K562 (cell line): Measurements from ENCODE around the gene ELF2. TPM values are rescaled to one million over a fixed set of nuclear protein-coding genes. Genes with fewer than 3 reads are reported as not detected.

Experiments
- GABPB1 ChIP-seq: sonication (generic); formaldehyde crosslinking; IDR thresholded peaks from 2 replicates; pipeline ENCODE4 v1.8.0; 2022; ENCODE audit warnings: mild to moderate bottlenecking, missing genetic modification reagents
- HDAC2 ChIP-seq: fragments of 450-650 bp; IDR thresholded peaks from 2 replicates; pipeline ENCODE4 v1.6.1; 2016; ENCODE audit warnings: mild to moderate bottlenecking
- HMG20A ChIP-seq: fragments of 450-650 bp; formaldehyde crosslinking; conservative IDR thresholded peaks from 2 replicates; pipeline ENCODE4 v1.4.0; 2020; ENCODE audit warnings: mild to moderate bottlenecking, mixed read lengths
- HNRNPLL ChIP-seq: fragments of 200-400 bp; formaldehyde crosslinking; IDR thresholded peaks from 2 replicates; pipeline ENCODE4 v1.6.1; 2017; ENCODE audit warnings: low read length, low read depth, mild to moderate bottlenecking; ENCODE audit not compliant: poor library complexity, severe bottlenecking
- MAFK ChIP-seq: IDR thresholded peaks from 2 replicates; pipeline ENCODE4 v1.6.1; 2011; ENCODE audit warnings: low read length, improper control_type of control experiment
- MEF2A ChIP-seq: IDR thresholded peaks from 2 replicates; pipeline ENCODE4 v1.6.1; 2011; ENCODE audit warnings: low read depth, mild to moderate bottlenecking, low read length, moderate library complexity; ENCODE audit not compliant: control insufficient read depth
- MEIS2 ChIP-seq: fragments of 450-650 bp; IDR thresholded peaks from 2 replicates; pipeline ENCODE4 v1.6.1; 2014; ENCODE audit warnings: mild to moderate bottlenecking; ENCODE audit not compliant: partially characterized antibody
- NR2C2 ChIP-seq, 2 experiments: fragments of 200-800 bp in 1 of 2; sonication (Bioruptor generic) in 1 of 2; sonication (generic) in 1 of 2; formaldehyde crosslinking in 1 of 2; IDR thresholded peaks; 2 replicates each; pipeline versions ENCODE4 v1.6.1 to v1.8.0; 2016 to 2022; ENCODE audit warnings: mild to moderate bottlenecking in 1 of 2, missing compliant biosample characterization in 1 of 2, missing genetic modification characterization in 1 of 2, missing genetic modification reagents in 1 of 2
- POLR2B ChIP-seq: fragments of 450-650 bp; IDR thresholded peaks from 2 replicates; pipeline ENCODE4 v1.6.1; 2018; ENCODE audit warnings: low read depth; ENCODE audit not compliant: partially characterized antibody
- POLR2H ChIP-seq: IDR thresholded peaks from 2 replicates; pipeline ENCODE4 v1.6.1; 2016; ENCODE audit warnings: missing genetic modification characterization, low read depth, mild to moderate bottlenecking, control low read depth, missing compliant biosample characterization, moderate library complexity
- TRIM28 ChIP-seq: fragments of 450-650 bp; IDR thresholded peaks from 2 replicates; pipeline ENCODE4 v1.6.1; 2017
- ZFX ChIP-seq: sonication (generic); formaldehyde crosslinking; IDR thresholded peaks from 2 replicates; pipeline ENCODE4 v1.8.0; 2022; ENCODE audit warnings: mild to moderate bottlenecking, missing genetic modification reagents, moderate library complexity
- ZNF717 ChIP-seq: fragments of 250-450 bp; sonication (Bioruptor Pico); IDR thresholded peaks from 2 replicates; pipeline ENCODE4 v1.5.0; 2021
- ZZZ3 ChIP-seq: fragments of 450-650 bp; IDR thresholded peaks from 2 replicates; pipeline ENCODE4 v1.6.1; 2016; ENCODE audit warnings: antibody characterized with exemption, mild to moderate bottlenecking, moderate library complexity
- polyA plus RNA-seq, 8 experiments: library from polyadenylated mRNA; depleted of rRNA in 4 of 8; stranded (reverse) in 5 of 8; unstranded in 3 of 8; fragments of >200 nt; fragmentation: Nextera tagmentation in 2 of 8; fragmentation: Illumina TruSeq in 1 of 8; extraction: Ambion mirVana in 2 of 8; extraction: Trizol in 1 of 8; gene quantifications; 2 replicates each; pipeline versions ENCODE4 v1.2.1 to v1.2.3, GENCODE V29; 2011 to 2014; ENCODE audit warnings: inconsistent platforms in 1 of 8, missing spikeins in 1 of 8
- total RNA-seq, 7 experiments: library from RNA; depleted of rRNA in 6 of 7; stranded (reverse); fragments of >200 nt in 6 of 7; fragmentation: Illumina TruSeq in 2 of 7; extraction: Trizol in 2 of 7; gene quantifications; 2 replicates each; pipeline versions ENCODE4 v1.2.1 to v1.2.3, GENCODE V29; 2011 to 2021; ENCODE audit warnings: low replicate concordance in 1 of 7
- TF ChIP-seq, protein P1 (sequence below), 2 experiments: fragments of 250-450 bp in 1 of 2; fragments of 450-650 bp in 1 of 2; sonication (Bioruptor Pico) in 1 of 2; IDR thresholded peaks; 2 replicates each; pipeline versions ENCODE4 v1.6.1 to v1.8.0; 2016 to 2021; ENCODE audit warnings: mild to moderate bottlenecking in 2 of 2, moderate library complexity in 2 of 2, missing compliant biosample characterization in 1 of 2, missing genetic modification characterization in 1 of 2
- TF ChIP-seq, protein P2 (sequence below): fragments of 200-800 bp; sonication (Bioruptor generic); IDR thresholded peaks from 2 replicates; pipeline ENCODE4 v1.6.1; 2017; ENCODE audit warnings: missing genetic modification characterization, missing compliant biosample characterization
- TF ChIP-seq, protein P3 (sequence below): fragments of 450-650 bp; IDR thresholded peaks from 2 replicates; pipeline ENCODE4 v1.6.1; 2017; ENCODE audit warnings: antibody characterized with exemption, mild to moderate bottlenecking
- TF ChIP-seq, protein P4 (sequence below): sonication (generic); formaldehyde crosslinking; IDR thresholded peaks from 2 replicates; pipeline ENCODE4 v1.8.1; 2023; ENCODE audit warnings: mild to moderate bottlenecking, missing genetic modification reagents
- TF ChIP-seq, protein P5 (sequence below): fragments of 250-450 bp; sonication (Bioruptor Pico); IDR thresholded peaks from 2 replicates; pipeline ENCODE4 v1.5.0; 2021

The ELF2 gene
- total and polyA plus RNA-seq, 9 of the 15 experiments (the other 6 are each of a cell fraction or from before 2014, with no cell fraction given), result 9.4 to 58.7 (median 41.6) TPM

DNA sequence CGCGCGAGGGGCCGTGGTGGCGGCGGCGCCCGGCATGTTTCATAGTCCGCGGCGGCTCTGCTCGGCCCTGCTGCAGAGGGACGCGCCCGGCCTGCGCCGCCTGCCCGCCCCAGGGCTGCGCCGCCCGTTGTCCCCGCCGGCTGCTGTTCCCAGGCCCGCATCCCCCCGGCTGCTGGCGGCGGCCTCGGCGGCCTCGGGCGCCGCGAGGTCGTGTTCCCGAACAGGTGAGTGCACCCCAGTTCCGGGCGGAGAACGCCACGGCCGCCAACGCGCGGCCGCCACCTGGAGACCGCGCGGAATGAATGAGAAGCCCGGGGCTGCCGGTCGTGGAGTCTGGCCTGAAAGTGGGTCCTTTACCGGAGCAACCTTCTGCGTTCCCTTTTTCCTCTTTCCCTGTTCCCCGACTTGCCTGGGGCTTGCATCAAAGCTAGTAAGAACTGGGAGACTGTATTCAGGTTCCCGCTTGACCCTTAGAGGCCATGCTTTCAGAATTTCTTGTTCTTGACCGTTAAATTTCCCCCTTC is 161.0 kb downstream of the ELF2 start (continued):
- TF ChIP-seq, protein P1, sequence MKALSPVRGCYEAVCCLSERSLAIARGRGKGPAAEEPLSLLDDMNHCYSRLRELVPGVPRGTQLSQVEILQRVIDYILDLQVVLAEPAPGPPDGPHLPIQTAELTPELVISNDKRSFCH (CRISPR knock-in tag; IDR thresholded peaks at IDR 0.05), result no peak
- TF ChIP-seq, protein P1 (tag; IDR thresholded peaks at IDR 0.05), result 0 out of 2 replicates have a peak, but pooled peaks have one; percentile 27
- TF ChIP-seq, protein P2, sequence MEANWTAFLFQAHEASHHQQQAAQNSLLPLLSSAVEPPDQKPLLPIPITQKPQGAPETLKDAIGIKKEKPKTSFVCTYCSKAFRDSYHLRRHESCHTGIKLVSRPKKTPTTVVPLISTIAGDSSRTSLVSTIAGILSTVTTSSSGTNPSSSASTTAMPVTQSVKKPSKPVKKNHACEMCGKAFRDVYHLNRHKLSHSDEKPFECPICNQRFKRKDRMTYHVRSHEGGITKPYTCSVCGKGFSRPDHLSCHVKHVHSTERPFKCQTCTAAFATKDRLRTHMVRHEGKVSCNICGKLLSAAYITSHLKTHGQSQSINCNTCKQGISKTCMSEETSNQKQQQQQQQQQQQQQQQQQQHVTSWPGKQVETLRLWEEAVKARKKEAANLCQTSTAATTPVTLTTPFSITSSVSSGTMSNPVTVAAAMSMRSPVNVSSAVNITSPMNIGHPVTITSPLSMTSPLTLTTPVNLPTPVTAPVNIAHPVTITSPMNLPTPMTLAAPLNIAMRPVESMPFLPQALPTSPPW (CRISPR knock-in tag), result peak; percentile 49
- TF ChIP-seq POLR2H (tag), result no peak; the same call in 1 of the 2 replicates
- TF ChIP-seq MEF2A, result no peak
- TF ChIP-seq, protein P3, sequence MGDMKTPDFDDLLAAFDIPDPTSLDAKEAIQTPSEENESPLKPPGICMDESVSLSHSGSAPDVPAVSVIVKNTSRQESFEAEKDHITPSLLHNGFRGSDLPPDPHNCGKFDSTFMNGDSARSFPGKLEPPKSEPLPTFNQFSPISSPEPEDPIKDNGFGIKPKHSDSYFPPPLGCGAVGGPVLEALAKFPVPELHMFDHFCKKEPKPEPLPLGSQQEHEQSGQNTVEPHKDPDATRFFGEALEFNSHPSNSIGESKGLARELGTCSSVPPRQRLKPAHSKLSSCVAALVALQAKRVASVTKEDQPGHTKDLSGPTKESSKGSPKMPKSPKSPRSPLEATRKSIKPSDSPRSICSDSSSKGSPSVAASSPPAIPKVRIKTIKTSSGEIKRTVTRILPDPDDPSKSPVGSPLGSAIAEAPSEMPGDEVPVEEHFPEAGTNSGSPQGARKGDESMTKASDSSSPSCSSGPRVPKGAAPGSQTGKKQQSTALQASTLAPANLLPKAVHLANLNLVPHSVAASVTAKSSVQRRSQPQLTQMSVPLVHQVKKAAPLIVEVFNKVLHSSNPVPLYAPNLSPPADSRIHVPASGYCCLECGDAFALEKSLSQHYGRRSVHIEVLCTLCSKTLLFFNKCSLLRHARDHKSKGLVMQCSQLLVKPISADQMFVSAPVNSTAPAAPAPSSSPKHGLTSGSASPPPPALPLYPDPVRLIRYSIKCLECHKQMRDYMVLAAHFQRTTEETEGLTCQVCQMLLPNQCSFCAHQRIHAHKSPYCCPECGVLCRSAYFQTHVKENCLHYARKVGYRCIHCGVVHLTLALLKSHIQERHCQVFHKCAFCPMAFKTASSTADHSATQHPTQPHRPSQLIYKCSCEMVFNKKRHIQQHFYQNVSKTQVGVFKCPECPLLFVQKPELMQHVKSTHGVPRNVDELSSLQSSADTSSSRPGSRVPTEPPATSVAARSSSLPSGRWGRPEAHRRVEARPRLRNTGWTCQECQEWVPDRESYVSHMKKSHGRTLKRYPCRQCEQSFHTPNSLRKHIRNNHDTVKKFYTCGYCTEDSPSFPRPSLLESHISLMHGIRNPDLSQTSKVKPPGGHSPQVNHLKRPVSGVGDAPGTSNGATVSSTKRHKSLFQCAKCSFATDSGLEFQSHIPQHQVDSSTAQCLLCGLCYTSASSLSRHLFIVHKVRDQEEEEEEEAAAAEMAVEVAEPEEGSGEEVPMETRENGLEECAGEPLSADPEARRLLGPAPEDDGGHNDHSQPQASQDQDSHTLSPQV, result peak; percentile 17; the same call in 1 of the 2 replicates
- TF ChIP-seq, protein P4, sequence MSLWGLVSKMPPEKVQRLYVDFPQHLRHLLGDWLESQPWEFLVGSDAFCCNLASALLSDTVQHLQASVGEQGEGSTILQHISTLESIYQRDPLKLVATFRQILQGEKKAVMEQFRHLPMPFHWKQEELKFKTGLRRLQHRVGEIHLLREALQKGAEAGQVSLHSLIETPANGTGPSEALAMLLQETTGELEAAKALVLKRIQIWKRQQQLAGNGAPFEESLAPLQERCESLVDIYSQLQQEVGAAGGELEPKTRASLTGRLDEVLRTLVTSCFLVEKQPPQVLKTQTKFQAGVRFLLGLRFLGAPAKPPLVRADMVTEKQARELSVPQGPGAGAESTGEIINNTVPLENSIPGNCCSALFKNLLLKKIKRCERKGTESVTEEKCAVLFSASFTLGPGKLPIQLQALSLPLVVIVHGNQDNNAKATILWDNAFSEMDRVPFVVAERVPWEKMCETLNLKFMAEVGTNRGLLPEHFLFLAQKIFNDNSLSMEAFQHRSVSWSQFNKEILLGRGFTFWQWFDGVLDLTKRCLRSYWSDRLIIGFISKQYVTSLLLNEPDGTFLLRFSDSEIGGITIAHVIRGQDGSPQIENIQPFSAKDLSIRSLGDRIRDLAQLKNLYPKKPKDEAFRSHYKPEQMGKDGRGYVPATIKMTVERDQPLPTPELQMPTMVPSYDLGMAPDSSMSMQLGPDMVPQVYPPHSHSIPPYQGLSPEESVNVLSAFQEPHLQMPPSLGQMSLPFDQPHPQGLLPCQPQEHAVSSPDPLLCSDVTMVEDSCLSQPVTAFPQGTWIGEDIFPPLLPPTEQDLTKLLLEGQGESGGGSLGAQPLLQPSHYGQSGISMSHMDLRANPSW, result no peak
- no peak for TF ChIP-seq HNRNPLL
- TF ChIP-seq HDAC2, result no peak
- no peak for TF ChIP-seq TRIM28
- TF ChIP-seq HMG20A (CRISPR knock-in tag), result no peak
- TF ChIP-seq GABPB1 (CRISPR knock-in tag), result no peak
- no peak for TF ChIP-seq MEIS2
- TF ChIP-seq MAFK, result no peak
- TF ChIP-seq ZZZ3, result no peak
- TF ChIP-seq ZNF717 (CRISPR knock-in tag), result no peak
- TF ChIP-seq, protein P5, sequence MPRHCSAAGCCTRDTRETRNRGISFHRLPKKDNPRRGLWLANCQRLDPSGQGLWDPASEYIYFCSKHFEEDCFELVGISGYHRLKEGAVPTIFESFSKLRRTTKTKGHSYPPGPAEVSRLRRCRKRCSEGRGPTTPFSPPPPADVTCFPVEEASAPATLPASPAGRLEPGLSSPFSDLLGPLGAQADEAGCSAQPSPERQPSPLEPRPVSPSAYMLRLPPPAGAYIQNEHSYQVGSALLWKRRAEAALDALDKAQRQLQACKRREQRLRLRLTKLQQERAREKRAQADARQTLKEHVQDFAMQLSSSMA (CRISPR knock-in tag), result no peak
- TF ChIP-seq ZFX (CRISPR knock-in tag), result no peak
- TF ChIP-seq POLR2B, result no peak
- TF ChIP-seq NR2C2 (CRISPR knock-in tag; IDR thresholded peaks at IDR 0.05), result no peak
- peak; percentile 15; the same call in 1 of the 2 replicates for TF ChIP-seq NR2C2 (tag; IDR thresholded peaks at IDR 0.05)
